GM12864 (cell line): ENCODE measurements around the gene BCKDHA.
A peak's percentile ranks its signal among the peaks of the same experiment; 100 is the strongest.

Experiments used
- DNase-seq: peaks from one replicate; pipeline ENCODE4 v3.0.0-alpha.2; 2011; ENCODE audit warnings: low read depth
- H3K4me3 ChIP-seq: 2 replicates; pipeline ENCODE4 v1.5.1; 2011; ENCODE audit warnings: mild to moderate bottlenecking, low read depth, low read length, control low read depth
- TF ChIP-seq, protein P1 (sequence below): IDR thresholded peaks from 2 replicates; pipeline ENCODE4 v1.5.1; 2011; ENCODE audit warnings: low read depth, mild to moderate bottlenecking, moderate library complexity, low read length, control low read depth, inconsistent platforms; ENCODE audit errors: missing control alignments

BCKDHA gene

DNA sequence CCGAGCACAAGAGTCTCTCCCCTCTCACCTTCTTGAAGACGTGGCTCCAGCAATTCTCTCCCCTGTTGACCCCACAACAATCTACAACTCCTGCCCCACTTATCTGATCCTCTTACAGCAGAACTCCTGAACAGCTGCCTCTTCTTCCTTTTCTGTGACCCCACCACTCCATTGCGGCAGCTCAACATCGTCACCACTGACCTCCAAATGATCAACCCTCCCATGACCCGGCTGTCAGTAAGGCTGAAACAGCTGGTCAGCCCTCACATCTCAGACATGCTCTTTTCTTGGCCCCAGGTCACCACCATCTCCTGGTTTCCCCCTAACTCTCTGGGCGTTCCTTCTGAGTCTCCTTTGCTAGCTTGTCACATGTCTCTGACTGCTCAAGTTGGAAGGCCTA lies 2.3 kb upstream of the BCKDHA start:
- peak overlapping the region; percentile 19; the same call in 1 of the 2 replicates for H3K4me3 ChIP-seq
- TF ChIP-seq, protein P1, sequence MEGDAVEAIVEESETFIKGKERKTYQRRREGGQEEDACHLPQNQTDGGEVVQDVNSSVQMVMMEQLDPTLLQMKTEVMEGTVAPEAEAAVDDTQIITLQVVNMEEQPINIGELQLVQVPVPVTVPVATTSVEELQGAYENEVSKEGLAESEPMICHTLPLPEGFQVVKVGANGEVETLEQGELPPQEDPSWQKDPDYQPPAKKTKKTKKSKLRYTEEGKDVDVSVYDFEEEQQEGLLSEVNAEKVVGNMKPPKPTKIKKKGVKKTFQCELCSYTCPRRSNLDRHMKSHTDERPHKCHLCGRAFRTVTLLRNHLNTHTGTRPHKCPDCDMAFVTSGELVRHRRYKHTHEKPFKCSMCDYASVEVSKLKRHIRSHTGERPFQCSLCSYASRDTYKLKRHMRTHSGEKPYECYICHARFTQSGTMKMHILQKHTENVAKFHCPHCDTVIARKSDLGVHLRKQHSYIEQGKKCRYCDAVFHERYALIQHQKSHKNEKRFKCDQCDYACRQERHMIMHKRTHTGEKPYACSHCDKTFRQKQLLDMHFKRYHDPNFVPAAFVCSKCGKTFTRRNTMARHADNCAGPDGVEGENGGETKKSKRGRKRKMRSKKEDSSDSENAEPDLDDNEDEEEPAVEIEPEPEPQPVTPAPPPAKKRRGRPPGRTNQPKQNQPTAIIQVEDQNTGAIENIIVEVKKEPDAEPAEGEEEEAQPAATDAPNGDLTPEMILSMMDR = no peak
- DNase-seq = no peak

DNA sequence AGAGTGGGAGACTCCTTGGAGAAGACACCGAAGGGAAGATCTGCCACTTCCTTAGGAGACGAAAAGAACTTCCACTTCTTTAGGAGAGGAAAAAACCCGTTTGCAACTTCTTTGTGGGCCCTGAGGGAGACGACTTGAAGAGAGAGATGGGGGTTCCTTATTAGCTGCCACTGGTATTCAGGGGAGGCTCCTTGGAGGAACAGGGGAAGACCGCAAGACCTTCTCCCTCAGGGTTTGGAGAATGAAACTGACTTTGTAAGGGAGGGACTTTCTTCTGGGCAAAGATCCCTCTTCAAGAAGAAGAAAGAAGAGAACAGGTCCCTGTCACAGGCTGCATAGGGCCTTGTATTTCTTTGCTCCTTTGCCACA lies 416 bp downstream of the BCKDHA start:
- peak overlapping the region; percentile 96 for H3K4me3 ChIP-seq
- no peak for DNase-seq
- TF ChIP-seq, protein P1 = no peak

DNA sequence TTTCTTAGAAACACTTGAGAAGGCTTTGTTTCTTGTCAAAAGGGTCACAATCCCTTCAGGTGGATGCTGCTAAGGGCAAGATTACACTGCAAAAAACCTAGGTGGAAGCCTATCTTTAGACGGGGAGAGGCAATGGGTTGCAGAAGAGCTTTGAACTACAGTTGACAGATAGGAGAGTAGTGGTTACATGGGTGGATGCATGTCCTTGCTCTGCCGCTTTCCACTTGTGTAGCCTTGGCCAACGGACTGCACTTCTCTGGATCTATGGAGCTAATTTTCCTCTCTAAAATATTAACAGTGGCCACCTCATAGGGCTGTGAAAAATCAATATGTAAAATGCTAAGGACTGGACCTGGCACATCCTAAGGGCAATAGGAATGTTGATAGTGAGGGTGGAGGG lies 980 bp downstream of the BCKDHA start:
- H3K4me3 ChIP-seq = peak overlapping the region; percentile 96
- TF ChIP-seq, protein P1 = no peak
- no peak for DNase-seq

DNA sequence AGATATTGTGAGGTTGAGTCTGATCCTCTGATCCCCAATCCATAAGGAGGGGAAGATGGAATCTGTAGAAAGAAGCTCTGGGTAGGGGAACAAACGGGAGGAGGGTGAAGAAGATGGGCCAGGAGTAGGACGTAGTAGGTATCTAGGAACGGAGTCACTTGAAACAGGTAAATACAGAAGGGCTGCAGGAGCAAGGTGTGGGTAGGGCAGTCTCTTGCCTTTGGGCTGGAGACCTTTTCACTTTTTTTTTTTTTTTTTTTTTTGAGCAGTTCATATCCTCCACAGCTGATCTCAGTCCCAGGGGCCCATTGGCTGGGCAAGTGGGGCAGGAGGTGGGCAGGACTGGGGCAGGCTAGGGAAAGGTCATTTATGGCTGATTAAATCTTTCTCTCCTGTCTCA lies 1.5 kb downstream of the BCKDHA start:
- H3K4me3 ChIP-seq = peak overlapping the region; percentile 96; the same call in 1 of the 2 replicates
- no peak for DNase-seq
- TF ChIP-seq, protein P1 = no peak

DNA sequence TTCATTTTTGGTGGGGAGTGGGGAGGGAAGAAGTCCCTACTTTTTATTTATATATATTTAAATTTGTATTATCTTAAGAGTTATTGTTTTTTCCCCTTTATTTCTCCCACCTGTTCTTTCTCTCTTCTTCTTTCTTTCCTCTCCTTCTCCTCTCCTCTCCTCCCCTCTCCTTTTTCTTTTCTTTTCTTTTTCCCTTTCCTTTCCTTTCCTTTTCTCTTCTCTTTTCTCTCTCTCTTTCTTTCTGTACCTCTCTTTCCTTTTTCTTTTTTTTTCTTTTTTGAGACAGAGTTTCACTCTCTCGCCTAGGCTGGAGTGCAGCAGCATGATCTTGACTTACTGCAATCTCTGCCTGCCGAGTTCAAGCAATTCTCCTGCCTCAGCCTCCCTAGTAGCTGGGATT lies 1.9 kb downstream of the BCKDHA start:
- no peak overlapping the region for H3K4me3 ChIP-seq
- TF ChIP-seq, protein P1 = no peak
- DNase-seq = no peak

DNA sequence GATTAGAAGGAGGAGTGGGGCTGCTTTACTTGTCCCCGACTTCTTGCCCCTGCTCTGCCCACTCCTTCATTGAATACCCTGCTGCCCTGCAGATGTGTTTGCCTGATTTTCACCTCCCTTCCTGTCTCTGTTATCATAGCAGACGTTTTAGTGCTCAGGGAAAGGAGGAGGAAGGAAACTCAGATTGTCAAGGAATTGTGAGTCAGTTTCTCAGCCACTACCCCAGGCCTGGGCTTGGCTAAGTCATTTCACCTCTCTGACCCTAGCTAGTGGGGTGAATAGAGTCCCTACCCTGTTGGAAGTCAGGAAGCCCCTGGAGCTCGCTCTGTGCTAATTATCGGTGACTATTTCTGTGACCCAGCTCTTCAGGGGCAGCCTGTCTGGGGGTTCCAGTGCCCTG lies 3.9 kb downstream of the BCKDHA start:
- DNase-seq = no peak
- no peak overlapping the region for H3K4me3 ChIP-seq
- TF ChIP-seq, protein P1 = no peak

DNA sequence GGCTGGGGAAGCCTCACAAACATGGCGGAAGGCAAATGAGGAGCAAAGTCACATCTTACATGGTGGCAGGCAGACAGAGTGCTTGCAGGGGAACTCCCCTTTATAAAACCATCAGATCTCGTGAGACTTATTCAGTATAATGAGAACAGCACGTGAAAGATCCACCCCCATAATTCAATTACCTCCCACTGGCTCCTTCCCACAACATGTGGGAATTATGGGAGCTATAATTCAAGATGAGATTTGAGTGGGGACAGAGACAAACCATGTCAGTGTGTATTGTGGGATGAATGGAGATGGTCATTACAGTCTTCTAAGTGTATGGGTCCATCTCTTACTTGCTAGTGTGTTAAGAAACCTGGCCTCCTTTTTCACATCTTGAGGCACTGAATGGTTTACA lies 4.4 kb downstream of the BCKDHA start:
- DNase-seq = no peak
- TF ChIP-seq, protein P1 = no peak
- H3K4me3 ChIP-seq = no peak overlapping the region
